ENCODE measurements around the gene ZNF407.

ZNF407 gene

GRCh38 chr18:75111760-75112159 is 514.1 kb downstream of the ZNF407 start:
- DNase-seq, result no peak

- no peak for DNase-seq
Observed at GRCh38 chr18:75112186-75113096, 514.8 kb downstream of the ZNF407 start.

- no peak for DNase-seq
Observed at GRCh38 chr18:75113455-75113854, 515.8 kb downstream of the ZNF407 start.

- no peak for DNase-seq
Observed at GRCh38 chr18:75114231-75114764, 516.6 kb downstream of the ZNF407 start.
